C4-2B (cell line): ENCODE results near the gene ETFBKMT.
"Not testable (repeated sequence)": the region's sequence is repeated elsewhere in the genome, so short reads cannot be mapped to it uniquely, and the experiment has no call there.

Experiments used
- H3K27ac ChIP-seq: fragments of 450-650 bp; 2 replicates; pipeline ENCODE4 v1.5.1; 2017
- ZFX ChIP-seq: fragments of 450-650 bp; IDR thresholded peaks from 2 replicates; pipeline ENCODE4 v1.6.1; 2017
- TF ChIP-seq, protein P1 (sequence below): fragments of 450-650 bp; conservative IDR thresholded peaks from 2 replicates; pipeline ENCODE4 v1.5.1; 2017; ENCODE audit warnings: mild to moderate bottlenecking

Gene ETFBKMT

DNA sequence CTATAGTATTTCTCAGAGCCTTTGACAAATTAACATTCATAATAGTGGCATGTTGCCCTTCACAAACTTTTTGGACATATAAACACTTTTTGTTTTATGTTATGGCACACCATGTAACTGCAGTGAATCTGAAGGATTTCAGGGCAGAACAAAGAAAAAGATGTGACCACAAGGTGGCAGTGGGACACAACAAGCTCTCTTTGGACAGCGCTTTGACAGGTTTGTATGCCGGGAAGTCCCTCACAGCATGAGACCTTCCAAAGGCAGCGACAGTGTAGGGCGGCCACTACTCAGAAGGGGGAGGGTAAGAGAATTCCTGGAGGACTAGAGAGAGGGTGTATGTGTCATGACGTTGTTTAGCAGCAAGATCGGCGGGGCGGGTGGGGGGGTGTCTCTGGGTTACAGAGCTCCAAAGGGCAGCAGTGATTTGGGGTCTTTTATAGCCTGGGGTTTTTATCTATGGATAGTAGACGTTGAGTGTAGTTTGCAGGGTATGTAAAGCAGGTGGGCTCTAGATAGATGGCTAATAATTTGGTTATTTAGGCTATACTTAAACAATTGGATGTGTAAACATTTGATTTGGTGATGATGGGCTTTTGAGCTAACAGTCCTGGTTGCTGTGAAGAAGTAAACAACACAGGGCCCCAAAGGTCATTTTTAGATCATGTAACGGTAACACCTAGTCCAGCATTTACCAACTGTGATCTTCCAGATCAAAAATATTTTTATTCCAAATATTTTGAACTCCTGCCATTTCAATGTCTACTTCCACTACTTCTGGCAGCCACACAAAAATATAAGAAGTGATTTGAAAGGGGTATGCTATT, 22.9 kb downstream of the ETFBKMT start:
- H3K27ac ChIP-seq, result no peak overlapping the region

DNA sequence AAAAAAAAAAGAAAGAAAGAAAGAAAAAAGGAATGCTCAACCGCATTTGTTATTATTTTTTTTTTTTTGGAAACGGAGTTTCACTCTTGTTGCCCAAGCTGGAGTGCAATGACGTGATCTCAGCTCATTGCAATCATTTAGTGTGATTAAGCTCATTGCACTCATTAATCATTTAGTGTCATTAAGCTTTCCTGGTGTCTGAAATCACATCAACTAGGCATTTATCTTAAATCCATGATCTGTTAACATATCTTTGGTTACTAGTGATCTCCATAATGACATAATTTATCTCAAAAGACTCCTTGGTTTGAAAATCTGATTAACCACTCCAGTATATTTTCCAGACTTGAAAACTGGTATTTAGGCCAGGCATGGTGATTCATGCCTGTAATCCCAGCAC, 26.3 kb downstream of the ETFBKMT start:
- TF ChIP-seq, protein P1, sequence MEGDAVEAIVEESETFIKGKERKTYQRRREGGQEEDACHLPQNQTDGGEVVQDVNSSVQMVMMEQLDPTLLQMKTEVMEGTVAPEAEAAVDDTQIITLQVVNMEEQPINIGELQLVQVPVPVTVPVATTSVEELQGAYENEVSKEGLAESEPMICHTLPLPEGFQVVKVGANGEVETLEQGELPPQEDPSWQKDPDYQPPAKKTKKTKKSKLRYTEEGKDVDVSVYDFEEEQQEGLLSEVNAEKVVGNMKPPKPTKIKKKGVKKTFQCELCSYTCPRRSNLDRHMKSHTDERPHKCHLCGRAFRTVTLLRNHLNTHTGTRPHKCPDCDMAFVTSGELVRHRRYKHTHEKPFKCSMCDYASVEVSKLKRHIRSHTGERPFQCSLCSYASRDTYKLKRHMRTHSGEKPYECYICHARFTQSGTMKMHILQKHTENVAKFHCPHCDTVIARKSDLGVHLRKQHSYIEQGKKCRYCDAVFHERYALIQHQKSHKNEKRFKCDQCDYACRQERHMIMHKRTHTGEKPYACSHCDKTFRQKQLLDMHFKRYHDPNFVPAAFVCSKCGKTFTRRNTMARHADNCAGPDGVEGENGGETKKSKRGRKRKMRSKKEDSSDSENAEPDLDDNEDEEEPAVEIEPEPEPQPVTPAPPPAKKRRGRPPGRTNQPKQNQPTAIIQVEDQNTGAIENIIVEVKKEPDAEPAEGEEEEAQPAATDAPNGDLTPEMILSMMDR, result no peak
- TF ChIP-seq ZFX, result no peak
- no peak overlapping the region for H3K27ac ChIP-seq

More for the DNA sequence above, 22.9 kb downstream of the ETFBKMT start:
- TF ChIP-seq, protein P1, result peak; percentile 92
- no peak for TF ChIP-seq ZFX

GRCh38 chr12:31687101-31687527, 27.6 kb downstream of the ETFBKMT start:
- TF ChIP-seq, protein P1, result no peak
- no peak for TF ChIP-seq ZFX

DNA sequence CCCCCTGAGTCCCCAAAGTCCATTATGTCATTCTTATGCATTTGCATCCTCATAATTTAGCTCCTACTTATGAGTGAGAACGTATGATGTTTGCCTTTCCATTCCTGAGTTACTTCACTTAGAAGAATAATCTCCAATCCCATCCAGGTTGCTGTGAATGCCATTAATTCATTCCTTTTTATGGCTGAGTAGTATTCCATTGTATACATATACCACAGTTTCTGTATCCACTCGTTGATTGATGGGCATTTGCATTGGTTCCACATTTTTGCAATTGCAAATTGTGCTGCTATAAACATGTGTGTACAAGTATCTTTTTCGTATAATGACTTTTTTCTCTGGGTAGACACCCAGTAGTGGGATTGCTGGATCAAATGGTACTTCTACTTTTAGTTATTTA, 30.4 kb downstream of the ETFBKMT start:
- H3K27ac ChIP-seq, result not testable (repeated sequence)

More at GRCh38 chr12:31687101-31687527, 27.6 kb downstream of the ETFBKMT start:
- H3K27ac ChIP-seq, result no peak overlapping the region

DNA sequence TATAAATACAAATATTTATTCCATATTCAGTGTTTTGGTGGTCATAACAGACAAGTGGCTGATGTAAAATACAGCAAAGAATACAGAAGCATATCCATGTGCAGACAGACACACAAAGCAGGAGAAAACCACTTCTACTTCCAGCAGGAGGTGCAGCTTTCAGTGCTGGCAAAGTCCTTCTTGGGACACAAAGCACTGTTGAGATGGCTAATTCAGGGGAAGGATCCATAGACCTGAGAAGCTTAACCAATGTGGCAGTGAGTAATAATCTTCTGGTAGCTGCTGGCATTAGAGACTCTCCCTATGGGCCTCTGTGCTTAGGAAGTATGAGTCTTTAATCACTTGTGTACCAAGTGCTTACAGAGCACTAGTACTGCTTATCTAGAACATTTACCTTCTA, 42.6 kb downstream of the ETFBKMT start:
- no peak overlapping the region for H3K27ac ChIP-seq
- TF ChIP-seq ZFX, result no peak
- TF ChIP-seq, protein P1, result peak; percentile 24

GRCh38 chr12:31705621-31706020, 46.1 kb downstream of the ETFBKMT start:
- H3K27ac ChIP-seq, result no peak overlapping the region
- TF ChIP-seq, protein P1, result no peak
- TF ChIP-seq ZFX, result no peak

DNA sequence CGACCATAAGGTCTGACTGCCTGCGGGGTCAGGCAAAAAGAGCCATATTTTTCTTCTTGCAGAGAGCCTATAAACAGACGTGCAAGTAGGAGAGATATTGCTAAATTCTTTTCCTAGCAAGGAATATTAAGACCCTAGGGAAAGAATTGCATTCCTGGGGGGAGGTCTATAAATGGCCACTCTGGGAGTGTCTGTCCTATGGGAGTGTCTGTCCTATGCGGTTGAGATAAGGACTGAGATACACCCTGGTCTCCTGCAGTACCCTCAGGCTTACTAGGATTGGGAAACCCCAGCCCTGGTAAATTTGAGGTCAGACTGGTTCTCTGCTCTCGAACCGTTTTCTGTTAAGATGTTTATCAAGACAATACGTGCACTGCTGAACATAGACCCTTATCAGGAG, 48.6 kb downstream of the ETFBKMT start:
- H3K27ac ChIP-seq, result not testable (repeated sequence)

DNA sequence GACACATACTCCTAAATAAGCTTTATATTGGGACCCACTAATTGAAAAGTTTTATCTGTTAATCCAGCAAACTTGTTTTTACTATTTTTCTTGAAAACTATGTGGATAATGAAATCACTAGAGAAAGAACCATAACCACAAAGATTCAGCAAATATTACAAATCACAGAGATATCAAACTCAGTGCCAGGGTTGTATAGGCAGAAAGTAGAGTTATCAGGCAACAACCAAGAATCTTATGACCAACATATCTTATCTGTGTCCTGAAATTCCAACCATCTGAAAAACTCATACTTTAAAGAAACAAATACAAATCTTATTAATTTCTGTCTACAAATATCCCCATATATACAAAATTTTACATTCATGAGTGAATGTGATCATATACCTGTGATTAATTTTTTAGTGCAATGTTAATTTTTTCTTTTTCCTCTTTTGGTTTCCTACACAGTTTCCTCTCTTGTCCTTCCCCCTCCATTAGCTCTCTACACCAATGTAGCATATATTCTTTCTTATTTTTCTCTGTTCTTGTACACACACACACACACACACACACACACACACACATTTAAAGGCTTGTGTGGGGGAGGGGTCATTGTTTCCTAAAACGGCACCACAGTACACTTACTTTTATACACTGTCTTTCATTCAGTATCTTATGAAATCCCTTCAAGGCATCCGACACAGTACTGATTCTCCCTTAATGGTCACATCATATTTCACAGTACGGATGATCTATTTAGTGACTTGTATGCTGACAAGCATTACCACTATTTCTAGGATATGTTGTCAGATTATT, 50.7 kb downstream of the ETFBKMT start:
- H3K27ac ChIP-seq, result no peak overlapping the region
- TF ChIP-seq, protein P1, result no peak
- TF ChIP-seq ZFX, result no peak
